SK-N-DZ (cell line): ENCODE measurements around the gene KCNQ1.

Experiments
- DNase-seq: peaks from one replicate; pipeline ENCODE4 v3.0.0-alpha.2; 2015; ENCODE audit warnings: low spot score

The KCNQ1 gene

GRCh38 chr11:2694495-2694894 is 249.7 kb downstream of the KCNQ1 start:
- no peak for DNase-seq

- DNase-seq: no peak
Measured at GRCh38 chr11:2694995-2695939, 250.5 kb downstream of the KCNQ1 start.

GRCh38 chr11:2696455-2696854 is 251.6 kb downstream of the KCNQ1 start:
- no peak for DNase-seq

GRCh38 chr11:2697866-2698265 is 253.1 kb downstream of the KCNQ1 start:
- no peak for DNase-seq

GRCh38 chr11:2698386-2699184 is 253.8 kb downstream of the KCNQ1 start:
- DNase-seq: no peak

GRCh38 chr11:2699185-2699530 is 254.3 kb downstream of the KCNQ1 start:
- no peak for DNase-seq

GRCh38 chr11:2699531-2700414 is 255.0 kb downstream of the KCNQ1 start, which contains the start of gene KCNQ1OT1:
KCNQ1OT1 (minus strand) TSS chr11:2699994.
- DNase-seq: peak; percentile 92

GRCh38 chr11:2700415-2701211 is 255.8 kb downstream of the KCNQ1 start:
- peak; percentile 33 for DNase-seq

- no peak for DNase-seq
Measured at GRCh38 chr11:2701230-2701629, 256.4 kb downstream of the KCNQ1 start.

- DNase-seq: no peak
Measured at GRCh38 chr11:2701898-2702434, 257.2 kb downstream of the KCNQ1 start.

- DNase-seq: no peak
Measured at GRCh38 chr11:2702771-2703362, 258.1 kb downstream of the KCNQ1 start.

- peak; percentile 52 for DNase-seq
Measured at GRCh38 chr11:2703363-2704141, 258.7 kb downstream of the KCNQ1 start.

GRCh38 chr11:2704356-2704755 is 259.5 kb downstream of the KCNQ1 start:
- DNase-seq: no peak

GRCh38 chr11:2704896-2705606 is 260.2 kb downstream of the KCNQ1 start:
- no peak for DNase-seq

- no peak for DNase-seq
Measured at GRCh38 chr11:2706321-2706720, 261.5 kb downstream of the KCNQ1 start.

GRCh38 chr11:2707736-2708135 is 262.9 kb downstream of the KCNQ1 start:
- DNase-seq: no peak

GRCh38 chr11:2708151-2708581 is 263.4 kb downstream of the KCNQ1 start:
- no peak for DNase-seq

- DNase-seq: no peak
Measured at GRCh38 chr11:2708757-2709281, 264.0 kb downstream of the KCNQ1 start.
